Measurements from ENCODE around the gene AGTR2.
"Not testable (repeated sequence)": the region's sequence is repeated elsewhere in the genome, so short reads cannot be mapped to it uniquely, and the experiment has no call there.

Gene AGTR2

GRCh38 chrX:116170511-116170910 is at the start of gene AGTR2:
Gene AGTR2 (plus strand): TSS chrX:116170744. CDS start chrX:116172281, 1,537 bp downstream.
- DNase-seq: no peak

DNA sequence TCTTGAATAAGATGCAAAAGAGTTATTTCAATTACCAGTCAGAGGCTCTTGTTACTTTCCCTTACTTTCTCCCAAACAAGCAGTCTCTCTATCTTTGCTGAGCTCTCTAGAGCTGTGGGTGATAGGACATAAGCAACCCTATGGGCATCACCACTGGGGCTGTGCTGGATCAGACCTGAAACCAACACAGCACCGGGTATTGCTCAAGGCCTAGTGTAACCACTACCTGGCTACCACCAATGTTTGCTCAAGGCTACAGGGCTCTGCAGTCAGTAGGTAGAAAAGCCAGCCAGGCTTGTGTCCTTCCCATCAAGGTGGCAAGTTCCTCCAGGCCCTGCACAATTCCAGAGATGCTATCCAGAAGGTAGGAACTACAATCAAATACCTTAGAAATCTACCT is 35.3 kb upstream of the AGTR2 start:
- DNase-seq: no peak

- DNase-seq: not testable (repeated sequence)
Observed at GRCh38 chrX:116141270-116141669, 29.3 kb upstream of the AGTR2 start.

DNA sequence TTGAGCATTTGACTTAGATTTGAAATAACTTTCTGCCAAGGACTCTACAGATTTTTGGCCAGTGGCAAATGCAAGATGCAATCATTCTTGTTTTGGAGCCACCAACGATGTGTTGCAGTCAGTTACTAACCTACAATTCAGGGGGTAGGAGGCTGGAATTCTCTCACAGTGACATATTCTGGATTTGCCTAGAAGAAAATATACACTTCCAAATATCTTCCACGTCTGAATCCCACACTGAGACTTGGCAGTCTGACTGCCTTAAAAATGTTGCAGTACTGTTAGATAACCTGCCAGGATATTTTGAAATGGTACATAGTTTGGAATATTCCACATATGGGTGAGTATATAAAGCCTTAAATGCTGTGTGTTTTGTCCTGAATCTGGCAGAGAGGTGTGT is 27.6 kb upstream of the AGTR2 start:
- no peak for DNase-seq

DNA sequence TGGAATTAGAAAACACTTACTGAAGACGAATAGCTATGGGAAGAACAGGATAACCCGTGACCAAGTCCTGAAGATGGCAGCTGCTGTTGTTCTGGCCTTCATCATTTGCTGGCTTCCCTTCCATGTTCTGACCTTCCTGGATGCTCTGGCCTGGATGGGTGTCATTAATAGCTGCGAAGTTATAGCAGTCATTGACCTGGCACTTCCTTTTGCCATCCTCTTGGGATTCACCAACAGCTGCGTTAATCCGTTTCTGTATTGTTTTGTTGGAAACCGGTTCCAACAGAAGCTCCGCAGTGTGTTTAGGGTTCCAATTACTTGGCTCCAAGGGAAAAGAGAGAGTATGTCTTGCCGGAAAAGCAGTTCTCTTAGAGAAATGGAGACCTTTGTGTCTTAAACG is 2.4 kb downstream of the AGTR2 start:
- no peak for DNase-seq

- no peak for DNase-seq
Observed at GRCh38 chrX:116181300-116181699, 10.8 kb downstream of the AGTR2 start.

DNA sequence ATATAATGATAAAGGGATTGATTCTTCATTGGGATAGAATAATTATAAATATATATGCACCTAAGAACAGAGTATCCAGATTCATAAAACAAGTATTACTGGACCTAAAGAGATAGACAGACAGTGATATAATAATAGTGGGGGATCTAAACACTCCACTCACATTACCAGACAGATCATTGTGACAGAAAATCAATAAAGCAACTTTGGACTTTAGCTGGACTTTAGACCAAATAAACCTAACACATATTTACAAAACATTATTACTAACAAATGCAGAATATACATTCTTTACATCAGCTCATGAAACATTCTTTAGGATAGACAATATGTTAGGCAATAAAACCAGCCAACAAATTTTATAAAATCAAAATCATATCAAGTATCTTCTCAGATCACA is 14.6 kb downstream of the AGTR2 start:
- no peak for DNase-seq

DNA sequence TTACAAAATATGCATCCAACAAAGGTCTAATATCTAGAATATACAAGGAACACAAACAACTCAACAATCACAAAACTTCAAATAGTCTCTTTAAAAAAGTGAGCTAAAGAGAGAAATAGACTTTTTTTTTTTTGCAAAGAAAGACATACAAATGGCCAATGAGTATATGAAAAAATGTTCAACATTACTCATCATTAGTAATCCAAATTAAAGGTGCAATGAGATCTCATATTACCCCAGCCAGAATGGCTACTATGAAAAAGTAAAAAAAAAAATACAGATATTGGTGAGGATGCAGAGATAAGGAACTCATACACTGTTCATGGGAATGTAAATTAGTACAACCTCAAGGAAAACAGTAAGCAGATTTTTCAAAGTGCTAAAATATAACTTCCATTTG is 24.1 kb downstream of the AGTR2 start:
- no peak for DNase-seq

GRCh38 chrX:116198235-116198634 is 27.7 kb downstream of the AGTR2 start:
- DNase-seq: no peak

GRCh38 chrX:116198810-116199209 is 28.3 kb downstream of the AGTR2 start:
- no peak for DNase-seq

DNA sequence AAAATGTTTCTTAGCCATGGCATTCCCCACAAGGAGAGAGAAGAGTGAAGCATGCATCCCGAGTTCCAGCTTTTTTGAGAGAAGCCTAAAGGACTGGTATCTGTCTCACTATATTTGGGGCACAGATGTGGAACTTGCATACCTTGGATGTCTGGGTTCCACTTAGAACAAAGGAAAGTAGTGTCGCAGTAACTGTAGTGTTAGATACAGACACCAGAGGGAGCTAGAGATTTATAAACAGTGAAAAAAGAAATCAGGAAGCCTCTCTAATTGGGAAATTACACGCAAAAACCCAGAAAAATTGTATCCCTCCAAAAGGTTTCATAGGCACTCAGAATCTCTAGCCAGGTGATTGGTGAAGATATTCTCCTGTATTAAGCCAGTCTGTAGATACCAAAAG is 34.4 kb downstream of the AGTR2 start:
- no peak for DNase-seq

DNA sequence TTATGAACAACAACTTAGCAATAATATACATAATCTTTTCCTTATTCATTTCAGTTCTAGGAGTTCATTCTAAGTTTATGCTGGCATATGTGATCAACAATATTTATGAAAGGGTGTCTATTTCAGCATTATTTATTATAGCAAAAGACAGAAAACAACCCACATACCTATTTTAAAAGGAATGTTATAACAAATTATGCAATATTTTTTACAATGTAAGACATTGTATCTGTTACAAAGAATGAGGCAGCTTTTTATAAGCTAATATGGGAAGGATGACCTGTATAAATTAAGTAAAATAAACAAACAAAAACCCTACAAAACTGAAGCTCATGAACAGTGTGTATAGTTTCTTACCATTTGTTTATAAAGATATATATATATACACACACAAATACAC is 42.7 kb downstream of the AGTR2 start:
- no peak for DNase-seq

- DNase-seq: not testable (repeated sequence)
Observed at GRCh38 chrX:116217080-116217479, 46.5 kb downstream of the AGTR2 start.

Measured in cortex of kidney (tissue), 1 donor.